Measurements from ENCODE around the gene APOL6.

The APOL6 gene

DNA sequence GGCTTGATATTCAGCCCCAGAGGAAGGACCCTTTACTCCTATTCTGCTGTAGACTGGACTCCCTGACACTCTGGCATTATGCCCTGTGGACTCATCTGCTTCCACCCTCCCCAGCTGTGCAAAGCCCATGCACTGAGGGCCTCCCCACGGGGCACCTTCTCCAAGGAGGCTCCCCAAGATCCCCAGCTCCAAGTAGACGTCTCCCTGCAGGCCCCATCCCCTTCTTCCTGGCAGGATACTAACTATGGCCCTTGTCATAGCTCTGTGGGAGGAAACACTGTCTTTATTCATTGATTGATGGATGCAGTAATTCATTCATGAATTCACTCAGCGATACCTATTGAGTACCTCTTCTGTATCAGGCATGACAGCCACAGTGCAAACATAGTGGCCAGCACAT lies 15.3 kb upstream of the APOL6 start:
- DNase-seq (ENCODE audit: low read depth in 1 of 2, low spot score in 1 of 2): no peak
- no peak for TF ChIP-seq JUND (IDR thresholded peaks at IDR 0.05; ENCODE audit: low read depth)
- in situ Hi-C loops (cut with HindIII; ENCODE audit: low pct_unique_long_range_greater_than_20kb, low sequenced_read_pairs): no loop called here

DNA sequence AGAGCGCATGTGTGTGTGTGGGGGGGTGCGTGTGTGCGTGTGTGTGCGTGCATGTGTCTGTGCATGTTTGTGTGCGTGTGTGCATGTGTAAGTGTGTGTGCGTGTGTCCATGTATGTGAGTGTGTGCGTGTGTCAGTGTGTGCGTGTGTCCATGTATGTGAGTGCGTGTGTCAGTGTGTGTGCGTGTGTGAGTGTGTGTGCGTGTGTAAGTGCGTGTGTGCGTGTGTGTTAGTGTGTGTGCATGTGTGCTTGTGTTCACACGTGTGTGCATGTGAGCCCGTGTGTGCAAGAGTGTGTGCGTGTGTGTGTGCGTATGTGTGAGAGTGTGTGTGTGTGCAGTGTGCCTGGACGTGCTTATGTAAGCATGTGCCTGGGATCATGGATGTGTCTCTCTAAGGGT lies 14.7 kb upstream of the APOL6 start:
- DNase-seq (ENCODE audit: low read depth in 1 of 2, low spot score in 1 of 2): no peak
- no peak for TF ChIP-seq JUND (IDR thresholded peaks at IDR 0.05; ENCODE audit: low read depth)
- in situ Hi-C loops (cut with HindIII; ENCODE audit: low pct_unique_long_range_greater_than_20kb, low sequenced_read_pairs): no loop called here

DNA sequence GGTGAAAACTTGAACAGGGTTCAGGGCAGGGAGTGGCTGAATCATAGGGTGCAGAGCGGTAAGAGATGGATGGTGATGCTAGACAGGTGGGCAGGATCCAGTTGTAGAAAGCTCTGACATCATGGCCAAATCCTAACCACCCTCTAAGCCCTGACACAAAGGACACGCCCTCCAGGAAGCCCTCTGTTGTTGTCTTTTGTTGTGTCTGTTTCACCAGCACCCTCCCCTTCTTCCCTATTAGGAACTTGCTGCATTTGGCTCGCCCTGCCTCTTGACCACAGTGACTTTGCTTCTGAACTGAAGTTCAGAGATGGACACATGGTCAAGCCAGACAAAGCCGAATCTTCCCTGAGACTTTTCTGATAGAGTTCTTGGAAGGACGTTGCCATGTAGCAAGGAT lies 14.2 kb upstream of the APOL6 start:
- DNase-seq (ENCODE audit: low read depth in 1 of 2, low spot score in 1 of 2): no peak
- in situ Hi-C loops (cut with HindIII; ENCODE audit: low pct_unique_long_range_greater_than_20kb, low sequenced_read_pairs): no loop called here
- no peak for TF ChIP-seq JUND (IDR thresholded peaks at IDR 0.05; ENCODE audit: low read depth)

DNA sequence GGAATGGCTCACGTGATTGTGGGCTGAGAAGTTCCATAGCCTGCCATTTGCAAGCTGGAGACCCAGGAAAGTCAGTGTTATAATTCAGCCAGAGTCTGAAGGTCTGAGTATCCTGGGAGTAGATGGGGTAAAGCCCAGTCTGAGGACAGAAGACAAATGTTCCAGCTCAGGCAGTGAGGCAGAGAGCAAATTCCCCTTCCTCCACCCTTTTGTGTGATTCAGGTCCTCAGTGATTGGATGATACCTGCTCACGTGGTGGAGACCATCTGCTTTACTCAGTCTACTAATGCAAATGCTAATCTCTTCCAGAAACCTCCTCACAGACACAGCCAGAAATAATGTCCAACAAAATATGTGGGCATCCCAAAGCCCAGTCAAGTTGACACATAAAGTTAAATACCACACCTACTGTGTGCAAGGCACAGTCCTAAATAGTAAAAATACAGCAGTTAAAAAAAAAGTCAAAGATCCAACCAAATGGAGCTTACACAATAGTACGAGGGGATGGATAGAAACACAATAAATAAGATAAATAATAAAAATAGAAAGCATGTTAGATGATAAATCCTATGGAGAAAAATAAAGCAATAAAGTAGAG lies 13.2 kb upstream of the APOL6 start:
- in situ Hi-C loops (cut with HindIII; ENCODE audit: low pct_unique_long_range_greater_than_20kb, low sequenced_read_pairs): no loop called here
- DNase-seq (ENCODE audit: low read depth in 1 of 2, low spot score in 1 of 2): no peak
- TF ChIP-seq JUND (IDR thresholded peaks at IDR 0.05; ENCODE audit: low read depth): no peak

DNA sequence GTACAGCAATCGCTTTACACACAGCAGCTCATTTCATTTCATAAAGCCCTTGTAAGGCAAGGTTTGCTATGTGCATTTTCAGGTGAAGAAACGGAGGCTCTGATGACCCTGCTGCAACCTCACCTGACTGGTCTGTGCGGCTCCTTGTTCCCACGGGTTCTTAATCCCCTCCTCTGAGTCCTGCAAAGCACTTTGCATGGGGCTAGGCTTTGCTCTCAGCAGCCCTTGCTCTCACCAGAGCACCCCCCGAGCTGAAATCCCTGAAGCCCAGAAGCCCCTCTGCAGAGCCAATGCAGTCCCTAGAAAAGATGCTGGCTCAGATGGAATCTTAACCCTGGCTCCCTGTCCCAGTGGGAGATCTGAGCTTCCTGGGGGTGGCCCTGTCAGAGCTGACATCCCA lies 11.0 kb upstream of the APOL6 start:
- no peak for TF ChIP-seq JUND (IDR thresholded peaks at IDR 0.05; ENCODE audit: low read depth)
- in situ Hi-C loops (cut with HindIII; ENCODE audit: low pct_unique_long_range_greater_than_20kb, low sequenced_read_pairs): no loop called here
- DNase-seq (ENCODE audit: low read depth in 1 of 2, low spot score in 1 of 2): no peak

DNA sequence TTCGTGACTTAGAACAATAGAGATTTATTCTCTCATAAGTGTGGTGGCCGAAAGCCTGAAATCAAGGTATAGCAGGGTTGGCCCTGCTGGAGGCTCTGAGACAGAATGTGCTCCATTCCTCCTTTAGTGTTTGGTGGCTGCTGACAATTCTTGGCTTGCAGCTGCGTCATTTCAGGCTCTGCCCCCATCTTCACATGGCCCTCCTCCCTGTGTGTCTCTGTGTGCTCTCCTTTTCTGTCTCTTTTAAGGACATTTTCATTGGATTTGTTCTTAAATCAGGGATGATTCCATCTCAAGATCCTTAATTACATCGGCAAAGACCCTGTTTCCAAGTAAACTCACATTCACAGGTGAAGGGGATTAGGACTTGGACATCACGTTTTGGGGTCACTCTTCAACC lies 10.2 kb upstream of the APOL6 start:
- no peak for DNase-seq (ENCODE audit: low read depth in 1 of 2, low spot score in 1 of 2)
- in situ Hi-C loops (cut with HindIII; ENCODE audit: low pct_unique_long_range_greater_than_20kb, low sequenced_read_pairs): no loop called here

DNA sequence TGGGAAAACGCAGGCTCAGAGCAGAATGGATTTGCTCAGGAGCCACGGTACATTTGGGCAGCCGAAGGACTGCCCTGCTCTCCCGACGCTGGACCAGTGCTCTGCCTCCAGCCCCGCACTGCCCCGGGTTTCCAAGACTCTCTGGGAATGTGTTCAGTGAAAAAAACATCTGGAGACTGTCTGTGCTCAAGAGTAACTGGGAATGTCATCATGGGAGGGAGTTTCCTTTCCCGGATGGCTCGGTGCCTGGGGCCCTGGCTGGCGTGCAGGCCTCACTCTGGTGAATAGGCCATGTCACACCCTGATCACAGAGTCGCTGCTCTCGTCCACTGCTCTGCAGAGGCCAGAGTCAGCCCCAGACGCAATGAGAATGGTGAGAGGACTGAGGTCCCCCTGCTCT lies 9.8 kb upstream of the APOL6 start:
- in situ Hi-C loops (cut with HindIII; ENCODE audit: low pct_unique_long_range_greater_than_20kb, low sequenced_read_pairs): no loop called here
- no peak for TF ChIP-seq JUND (IDR thresholded peaks at IDR 0.05; ENCODE audit: low read depth)
- DNase-seq (ENCODE audit: low read depth in 1 of 2, low spot score in 1 of 2): no peak

More for the DNA sequence above, 10.2 kb upstream of the APOL6 start:
- TF ChIP-seq JUND (IDR thresholded peaks at IDR 0.05; ENCODE audit: low read depth): no peak

DNA sequence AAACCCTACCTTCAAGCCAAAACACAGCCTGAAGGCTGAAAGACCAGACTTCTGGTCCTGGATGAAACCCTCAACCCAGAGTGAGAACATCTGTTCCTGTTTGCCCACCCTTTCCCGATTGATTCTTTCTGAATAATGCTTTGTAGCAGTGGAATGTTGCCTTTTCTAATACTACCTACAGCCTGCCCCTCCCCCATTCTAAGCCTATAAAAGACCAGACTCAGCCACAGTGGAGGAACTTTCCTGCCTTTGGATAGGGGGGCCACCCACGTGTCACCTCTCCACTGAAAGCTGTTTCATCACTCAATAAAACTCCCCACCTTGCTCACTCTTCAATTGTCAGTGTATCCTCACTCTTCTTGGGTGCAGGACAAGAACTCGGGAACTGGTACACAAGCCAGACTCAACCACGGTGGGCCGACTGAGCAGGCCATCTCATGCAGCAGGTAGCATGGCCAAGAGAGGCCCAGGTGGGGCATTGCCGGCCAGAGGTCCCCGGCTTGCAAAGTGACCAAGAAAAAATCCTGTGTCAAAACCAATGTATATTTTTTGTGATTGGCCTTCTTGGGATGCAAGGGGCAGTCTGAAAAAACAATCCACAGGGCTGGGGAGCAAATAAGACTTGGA lies 6.6 kb upstream of the APOL6 start:
- in situ Hi-C loops (cut with HindIII; ENCODE audit: low pct_unique_long_range_greater_than_20kb, low sequenced_read_pairs): no loop called here
- TF ChIP-seq JUND (IDR thresholded peaks at IDR 0.05; ENCODE audit: low read depth): no peak
- DNase-seq (ENCODE audit: low read depth in 1 of 2, low spot score in 1 of 2): no peak

DNA sequence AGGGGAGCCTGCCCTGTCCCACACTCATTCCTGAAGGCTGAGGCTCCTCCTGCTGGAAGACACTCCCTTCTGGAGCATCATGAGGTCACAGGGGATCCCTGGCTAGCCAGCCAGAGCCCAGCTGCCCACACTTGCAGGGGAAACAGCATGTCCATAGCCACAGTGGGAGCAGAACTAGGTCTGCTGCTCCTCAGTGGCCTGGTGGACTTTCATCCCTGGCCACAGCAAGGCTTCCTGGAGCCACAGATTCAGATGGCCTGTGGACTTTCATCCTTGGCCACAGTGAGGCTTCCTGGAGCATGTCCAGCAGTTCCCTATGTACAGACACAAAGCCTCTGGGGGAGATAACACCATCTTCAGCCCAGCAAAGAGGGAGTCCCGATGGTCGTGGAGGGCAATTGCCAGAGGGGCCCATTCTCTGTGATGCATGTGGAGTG lies 5.9 kb upstream of the APOL6 start:
- in situ Hi-C loops (cut with HindIII; ENCODE audit: low pct_unique_long_range_greater_than_20kb, low sequenced_read_pairs): no loop called here
- TF ChIP-seq JUND (IDR thresholded peaks at IDR 0.05; ENCODE audit: low read depth): no peak

DNA sequence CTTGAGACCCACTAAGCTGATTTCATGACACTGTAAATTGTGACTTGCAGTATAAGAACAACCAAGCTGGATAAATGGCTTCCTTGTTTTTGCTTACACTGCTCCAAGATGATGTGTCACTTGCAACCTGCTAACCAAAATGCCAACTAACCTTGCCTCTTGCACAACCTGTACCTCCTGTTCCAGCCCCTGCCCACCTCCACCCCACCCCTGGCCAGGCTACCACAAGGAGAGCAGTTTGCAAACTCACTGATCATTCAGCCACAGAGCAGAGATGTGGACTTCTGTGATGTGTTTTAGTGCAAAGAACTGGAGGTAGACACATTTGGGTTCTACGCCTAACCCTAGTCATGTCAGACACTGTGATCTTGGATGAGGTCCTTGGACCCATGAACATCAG lies 4.3 kb upstream of the APOL6 start:
- no peak for DNase-seq (ENCODE audit: low read depth in 1 of 2, low spot score in 1 of 2)
- no peak for TF ChIP-seq JUND (IDR thresholded peaks at IDR 0.05; ENCODE audit: low read depth)
- in situ Hi-C loops (cut with HindIII; ENCODE audit: low pct_unique_long_range_greater_than_20kb, low sequenced_read_pairs): no loop called here

More for the DNA sequence above, 5.9 kb upstream of the APOL6 start:
- no peak for DNase-seq (ENCODE audit: low read depth in 1 of 2, low spot score in 1 of 2)

DNA sequence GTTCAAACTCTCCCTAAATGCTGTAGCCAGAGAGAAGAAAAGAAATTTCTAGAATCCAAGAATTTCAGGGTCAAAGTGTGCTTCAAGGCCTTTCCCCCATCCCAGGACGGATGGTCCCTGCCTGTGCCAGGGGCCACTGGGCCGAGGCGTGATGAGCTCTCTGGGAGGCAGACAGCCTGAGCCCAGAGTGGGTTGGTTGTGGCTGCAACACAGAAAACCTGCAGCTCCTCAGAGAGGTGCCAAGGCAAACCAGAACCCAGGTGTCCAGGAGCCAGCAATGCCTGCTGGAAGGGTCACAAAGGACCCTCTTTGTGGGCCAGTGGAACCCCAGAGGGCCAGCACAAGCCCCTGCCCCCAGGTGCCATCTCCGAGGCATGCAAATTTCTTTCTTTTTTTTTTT lies 2.6 kb upstream of the APOL6 start:
- in situ Hi-C loops (cut with HindIII; ENCODE audit: low pct_unique_long_range_greater_than_20kb, low sequenced_read_pairs): no loop called here
- DNase-seq (ENCODE audit: low read depth in 1 of 2, low spot score in 1 of 2): no peak
- no peak for TF ChIP-seq JUND (IDR thresholded peaks at IDR 0.05; ENCODE audit: low read depth)

DNA sequence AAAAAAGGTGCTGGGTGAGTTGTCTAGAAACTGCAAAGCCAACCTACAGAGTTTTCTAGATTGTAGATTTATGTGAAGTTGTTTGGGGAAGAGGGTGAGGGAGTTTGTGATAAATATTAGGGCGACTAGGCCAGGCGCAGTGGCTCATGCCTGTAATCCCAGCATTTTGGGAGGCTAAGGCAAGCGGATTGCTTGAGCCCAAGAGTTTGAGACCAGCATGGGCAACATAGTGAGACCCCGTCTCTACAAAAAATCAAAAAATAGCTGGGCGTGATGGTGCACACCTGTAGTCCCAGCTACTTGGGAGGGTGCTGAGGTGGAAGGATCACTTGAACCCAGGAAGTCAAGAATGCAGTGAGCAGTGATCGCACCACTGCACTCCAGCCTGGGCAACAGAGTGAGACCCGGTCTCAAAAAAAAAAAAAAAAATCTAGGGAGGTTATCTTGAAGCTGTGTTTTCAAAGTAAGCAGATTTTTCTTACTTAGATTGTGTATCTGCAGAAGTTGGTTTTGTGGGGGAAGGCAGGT lies 844 bp downstream of the APOL6 start:
- DNase-seq (ENCODE audit: low read depth in 1 of 2, low spot score in 1 of 2): no peak
- TF ChIP-seq JUND (IDR thresholded peaks at IDR 0.05; ENCODE audit: low read depth): no peak

DNA sequence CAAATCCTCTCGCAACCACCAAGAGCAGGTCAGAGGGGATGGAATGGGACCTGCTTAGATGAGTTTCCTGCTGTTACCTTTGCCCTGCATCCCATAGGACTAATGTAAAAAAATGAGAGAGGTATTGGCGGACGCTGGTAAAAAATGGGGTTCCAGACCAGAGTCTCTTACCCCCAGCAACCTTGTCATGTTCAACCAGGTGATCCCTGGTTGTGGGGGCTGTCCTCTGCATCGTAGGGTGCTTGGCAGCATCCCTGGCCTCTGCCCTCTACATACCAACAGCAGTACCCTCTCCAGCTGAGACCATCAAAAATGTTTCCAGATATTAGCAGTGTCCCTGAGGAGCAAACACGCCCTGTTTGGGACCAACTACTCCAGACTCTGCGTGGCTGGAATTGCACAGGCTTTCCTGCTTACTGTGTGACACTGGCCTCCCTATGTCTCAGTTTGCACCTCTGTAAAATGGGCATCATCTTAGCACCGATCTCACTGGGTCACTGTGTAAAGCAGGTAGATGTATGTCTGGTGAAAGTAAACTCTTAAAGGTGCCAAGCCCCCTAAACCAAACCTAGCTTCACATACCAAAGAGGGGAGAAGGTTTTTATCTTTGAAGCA lies 1.5 kb downstream of the APOL6 start:
- in situ Hi-C loops (cut with HindIII; ENCODE audit: low pct_unique_long_range_greater_than_20kb, low sequenced_read_pairs): no loop called here

More for the DNA sequence above, 844 bp downstream of the APOL6 start:
- in situ Hi-C loops (cut with HindIII; ENCODE audit: low pct_unique_long_range_greater_than_20kb, low sequenced_read_pairs): no loop called here

More for the DNA sequence above, 1.5 kb downstream of the APOL6 start:
- no peak for TF ChIP-seq JUND (IDR thresholded peaks at IDR 0.05; ENCODE audit: low read depth)
- no peak for DNase-seq (ENCODE audit: low read depth in 1 of 2, low spot score in 1 of 2)

Data from T47D (cell line).